K562 (cell line): ENCODE results near the gene GLIS1. TPM values are rescaled to one million over a fixed set of nuclear protein-coding genes. Genes with fewer than 3 reads are reported as not detected.

ENCODE experiments used
- ATAC-seq: fragments of 200-7000 bp; cut with Tn5 transposase; 3 replicates; pipeline ENCODE4 v1.9.1; 2020; ENCODE audit warnings: moderate library complexity
- BruUV-seq: library from RNA; stranded (reverse); fragments of 400-500 nt; replicated peaks from 2 replicates; lab custom pipeline; 2021; lab: Mats Ljungman, UMichigan
- CTCF ChIA-PET: fragments of 300-600 bp; formaldehyde crosslinking; extraction: SDS; loops from one replicate; lab custom pipeline; 2021; ENCODE audit warnings: low intra/inter-chr PET ratio; lab: Yijun Ruan, JAX
- POLR2A ChIA-PET: fragments of 300-600, 350-650 bp; sonication (Branson Sonifier 250); formaldehyde crosslinking; extraction: SDS; loops from one replicate; lab custom pipeline; 2021; ENCODE audit warnings: antibody characterized with exemption, inconsistent platforms; lab: Yijun Ruan, JAX
- DNase-seq, 4 experiments: peaks; one replicate each; pipeline versions ENCODE4 v3.0.0 to v3.0.0-alpha.2; 2011 to 2018; ENCODE audit warnings: low spot score in 3 of 4, mixed read lengths in 3 of 4; ENCODE audit errors: extremely low read depth in 1 of 4
- FAIRE-seq: peaks from 2 replicates; lab custom pipeline; 2011; peaks lifted over from hg19 to GRCh38; lab: Jason Lieb, UNC
- H2AFZ ChIP-seq: 2 replicates; pipeline ENCODE4 v1.6.0; 2011; ENCODE audit warnings: low read depth, low read length, control low read depth, inconsistent platforms
- H3K27ac ChIP-seq: fragments of 200-600 bp; 3 replicates; pipeline ENCODE4 v1.8.0; 2011; ENCODE audit warnings: low read depth, mild to moderate bottlenecking, control low read depth, inconsistent platforms, low read length, moderate library complexity, mixed read lengths; ENCODE audit errors: extremely low read depth
- H3K27me3 ChIP-seq, 2 experiments: fragments of 300-600 bp in 1 of 2; 2 replicates in 1 of 2; 3 replicates in 1 of 2; pipeline versions ENCODE4 v1.6.0 to v1.8.0; 2011; ENCODE audit warnings: inconsistent platforms in 2 of 2, low read length in 2 of 2, mild to moderate bottlenecking in 1 of 2, mixed read lengths in 1 of 2, moderate library complexity in 1 of 2; ENCODE audit not compliant: control insufficient read depth in 2 of 2, insufficient read depth in 2 of 2
- H3K36me3 ChIP-seq: fragments of 300-600 bp; 3 replicates; pipeline ENCODE4 v1.8.0; 2011; ENCODE audit warnings: mild to moderate bottlenecking, low read length, inconsistent platforms; ENCODE audit not compliant: control insufficient read depth, insufficient read depth
- H3K4me1 ChIP-seq, 2 experiments: fragments of 200-600 bp in 1 of 2; replicated peaks in 1 of 2; 2 replicates in 1 of 2; 3 replicates in 1 of 2; pipeline versions ENCODE4 v1.5.1 to v1.8.0; 2011; ENCODE audit warnings: inconsistent platforms in 2 of 2, low read length in 2 of 2, mild to moderate bottlenecking in 1 of 2, mixed read lengths in 1 of 2, moderate library complexity in 1 of 2; ENCODE audit not compliant: control insufficient read depth in 2 of 2, insufficient read depth in 2 of 2
- H3K4me2 ChIP-seq: 2 replicates; pipeline ENCODE4 v1.6.1; 2011; ENCODE audit warnings: low read length, control low read depth, inconsistent platforms, mixed read lengths; ENCODE audit not compliant: insufficient read depth
- H3K4me3 ChIP-seq: fragments of 200-600 bp; sonication (generic), shearing (Covaris generic); 2 replicates; pipeline ENCODE4 v1.5.1; 2016; ENCODE audit warnings: control low read depth, inconsistent platforms
- H3K79me2 ChIP-seq: fragments of 200-600 bp; 3 replicates; pipeline ENCODE4 v1.8.0; 2011; ENCODE audit warnings: low read length, inconsistent platforms; ENCODE audit not compliant: control insufficient read depth, insufficient read depth
- H3K9ac ChIP-seq, 2 experiments: 2 replicates each; pipeline versions ENCODE4 v1.6.0 to v1.6.1; 2011; ENCODE audit warnings: low read depth in 2 of 2, low read length in 2 of 2, control low read depth in 1 of 2, inconsistent platforms in 1 of 2, mild to moderate bottlenecking in 1 of 2, mixed read lengths in 1 of 2; ENCODE audit not compliant: insufficient read depth in 1 of 2
- H3K9me1 ChIP-seq: one replicate; pipeline ENCODE4 v1.6.0; 2011; ENCODE audit warnings: inconsistent platforms, mild to moderate bottlenecking, low read length, moderate library complexity; ENCODE audit not compliant: control insufficient read depth, insufficient read depth
- H3K9me3 ChIP-seq: replicated peaks from 2 replicates; pipeline ENCODE4 v1.5.1; 2011; ENCODE audit warnings: low read depth, low read length, inconsistent platforms; ENCODE audit not compliant: control insufficient read depth, insufficient read depth
- H4K20me1 ChIP-seq: replicated peaks from 2 replicates; pipeline ENCODE4 v1.6.1; 2011; ENCODE audit warnings: low read length, inconsistent platforms, mixed read lengths; ENCODE audit not compliant: control insufficient read depth, insufficient read depth
- CC2D1A ChIP-seq: fragments of 450-650 bp; IDR thresholded peaks from 2 replicates; pipeline ENCODE4 v1.6.1; 2017; ENCODE audit warnings: mild to moderate bottlenecking
- GTF3C2 ChIP-seq: IDR thresholded peaks from 3 replicates; pipeline ENCODE4 v1.6.1; 2011; ENCODE audit warnings: borderline replicate concordance, mild to moderate bottlenecking, moderate library complexity; ENCODE audit not compliant: insufficient read length; ENCODE audit errors: extremely low read depth
- IFI16 ChIP-seq: fragments of 250-450 bp; sonication (Bioruptor Pico); IDR thresholded peaks from 2 replicates; pipeline ENCODE4 v2.1.2; 2022; ENCODE audit warnings: mild to moderate bottlenecking, inconsistent platforms
- MAFK ChIP-seq: IDR thresholded peaks from 2 replicates; pipeline ENCODE4 v1.6.1; 2011; ENCODE audit warnings: low read length, improper control_type of control experiment
- MAX ChIP-seq: sonication (generic); formaldehyde crosslinking; IDR thresholded peaks from 2 replicates; pipeline ENCODE4 v1.9.0; 2022; ENCODE audit warnings: mild to moderate bottlenecking, missing genetic modification reagents
- MYBL2 ChIP-seq, 2 experiments: fragments of 450-650 bp in 1 of 2; sonication (generic) in 1 of 2; formaldehyde crosslinking in 1 of 2; IDR thresholded peaks; 2 replicates each; pipeline versions ENCODE4 v1.6.1 to v1.8.1; 2017 to 2022; ENCODE audit warnings: borderline replicate concordance in 1 of 2, inconsistent platforms in 1 of 2, low read depth in 1 of 2, mild to moderate bottlenecking in 1 of 2, missing genetic modification reagents in 1 of 2, moderate library complexity in 1 of 2
- RAD51 ChIP-seq: fragments of 450-650 bp; IDR thresholded peaks from 2 replicates; pipeline ENCODE4 v1.7.1; 2016; ENCODE audit warnings: low read depth, mild to moderate bottlenecking, borderline replicate concordance
- SLC30A9 ChIP-seq: fragments of 250-450 bp; sonication (Bioruptor Pico); IDR thresholded peaks from 2 replicates; pipeline ENCODE4 v1.8.0; 2022; ENCODE audit warnings: mild to moderate bottlenecking, moderate library complexity
- ZNF277 ChIP-seq: fragments of 250-450 bp; sonication (Bioruptor Pico); IDR thresholded peaks from 2 replicates; pipeline ENCODE4 v1.8.0; 2022; ENCODE audit warnings: inconsistent platforms, mild to moderate bottlenecking, moderate library complexity, borderline replicate concordance
- ZNF551 ChIP-seq: fragments of 250-450 bp; sonication (Bioruptor Pico); IDR thresholded peaks from 2 replicates; pipeline ENCODE4 v1.5.0; 2021; ENCODE audit warnings: mild to moderate bottlenecking, moderate library complexity
- WGBS: fragments of 100-300 bp; shearing (Covaris generic); methylation state at CpG from one replicate; pipeline ENCODE4 v1.1.6; 2016; ENCODE audit warnings: low coverage, mixed read lengths; ENCODE audit not compliant: insufficient coverage; ENCODE audit errors: missing lambda C conversion rate; 5-methylcytosine and 5-hydroxymethylcytosine counted together
- in situ Hi-C: fragments of 300-500 bp; cut with MboI; formaldehyde crosslinking; loops from 4 replicates; pipeline ENCODE4 v1.15.0; 2018; ENCODE audit warnings: inconsistent platforms, mixed read lengths
- intact Hi-C: fragments of 100-400 bp; cut with micrococcal nuclease; formaldehyde crosslinking; loops from 2 replicates; pipeline ENCODE4 v1.14.2; 2022
- polyA plus RNA-seq, 8 experiments: library from polyadenylated mRNA; depleted of rRNA in 4 of 8; stranded (reverse) in 5 of 8; unstranded in 3 of 8; fragments of >200 nt; fragmentation: Nextera tagmentation in 2 of 8; fragmentation: Illumina TruSeq in 1 of 8; extraction: Ambion mirVana in 2 of 8; extraction: Trizol in 1 of 8; gene quantifications; 2 replicates each; pipeline versions ENCODE4 v1.2.1 to v1.2.3, GENCODE V29; 2011 to 2014; ENCODE audit warnings: inconsistent platforms in 1 of 8, missing spikeins in 1 of 8
- total RNA-seq, 7 experiments: library from RNA; depleted of rRNA in 6 of 7; stranded (reverse); fragments of >200 nt in 6 of 7; fragmentation: Illumina TruSeq in 2 of 7; extraction: Trizol in 2 of 7; gene quantifications; 2 replicates each; pipeline versions ENCODE4 v1.2.1 to v1.2.3, GENCODE V29; 2011 to 2021; ENCODE audit warnings: low replicate concordance in 1 of 7

Gene GLIS1
- total and polyA plus RNA-seq, 9 of the 15 experiments (the other 6 are each of a cell fraction or from before 2014, with no cell fraction given), result not detected

GRCh38 chr1:53504901-53505300 is 234.1 kb downstream of the GLIS1 start (continued):
- no peak for TF ChIP-seq CC2D1A

GRCh38 chr1:53503433-53504217 is 235.3 kb downstream of the GLIS1 start:
- in situ Hi-C loops, result no loop called here
- ATAC-seq, result no peak
- Histone ChIP-seq H3K4me1 (peaks cover 0 to 16% of the 10 kb centered on the region in 2 experiments; a peak in 1 of 5 replicates), H4K20me1 (peaks cover 8% of the 10 kb centered on the region), H3K4me3 (no peak overlapping the region), H2AFZ (no peak overlapping the region), H3K9me1 (peaks cover 4% of the 10 kb centered on the region), H3K36me3 (no peaks in the 10 kb centered on the region), H3K79me2 (no peaks in the 10 kb centered on the region), H3K4me2 (no peak overlapping the region), H3K9me3 (no peaks in the 10 kb centered on the region), H3K27me3 (peaks cover 53 to 84% of the 10 kb centered on the region in 2 experiments), H3K27ac (no peak overlapping the region)
- no TSS peak for BruUV-seq
- FAIRE-seq, result no peak
- ChIA-PET POLR2A (interaction anchor here (0.6 to 1.0 kb wide), 2 partner anchors 17 to 113 kb away, joined by 3 to 5 read pairs; no protein-coding TSS in a partner anchor), CTCF (interaction anchor here (0.6 kb wide), 1 partner anchor 673 kb away, joined by 3 read pairs; no protein-coding TSS in a partner anchor)
- no peak for DNase-seq
- intact Hi-C loops, result no loop called here
- TF ChIP-seq ZNF551 (CRISPR knock-in tag), result no peak
- TF ChIP-seq SLC30A9 (CRISPR knock-in tag), result no peak
- TF ChIP-seq ZNF277, result no peak
- no peak for TF ChIP-seq RAD51
- no peak for TF ChIP-seq GTF3C2
- no peak for TF ChIP-seq MYBL2 (IDR thresholded peaks at IDR 0.05; ENCODE audit: low read depth)
- no peak for TF ChIP-seq MYBL2 (CRISPR knock-in tag; IDR thresholded peaks at IDR 0.05; ENCODE audit: borderline replicate concordance)
- TF ChIP-seq MAX, result no peak
- no peak for TF ChIP-seq IFI16 (CRISPR knock-in tag)
- no peak for TF ChIP-seq MAFK
- TF ChIP-seq, all 486 proteins: peak for 0
- no peak overlapping the region; a peak in 1 of 4 replicates for H3K9ac ChIP-seq
- 7% methylated on average over 26 of the region's 27 CpGs for WGBS
